H9 (cell line): Measurements from ENCODE around the gene ADAMTSL3. TPM values are rescaled to one million over a fixed set of nuclear protein-coding genes. Genes with fewer than 3 reads are reported as not detected.

Source experiments
- DNase-seq: peaks from one replicate; pipeline ENCODE4 v3.0.0-alpha.2; 2017
- H2AFZ ChIP-seq: one replicate; pipeline ENCODE4 v1.6.1; 2013; ENCODE audit warnings: mild to moderate bottlenecking, low read length, control low read depth, moderate library complexity
- H2AK5ac ChIP-seq: 2 replicates; pipeline ENCODE4 v1.6.1; 2013; ENCODE audit warnings: low read length, control low read depth, mixed read lengths; ENCODE audit not compliant: insufficient read length
- H2BK120ac ChIP-seq: one replicate; pipeline ENCODE4 v1.6.1; 2013; ENCODE audit warnings: low read depth, mild to moderate bottlenecking, low read length, control low read depth, inconsistent platforms; ENCODE audit not compliant: poor library complexity, severe bottlenecking
- H2BK12ac ChIP-seq: 2 replicates; pipeline ENCODE4 v1.6.1; 2013; ENCODE audit warnings: low read length, control low read depth, mixed read lengths, low read depth; ENCODE audit not compliant: insufficient read length
- H2BK15ac ChIP-seq: 2 replicates; pipeline ENCODE4 v1.6.1; 2013; ENCODE audit warnings: low read depth, low read length, control low read depth
- H2BK20ac ChIP-seq: one replicate; pipeline ENCODE4 v1.6.1; 2013; ENCODE audit warnings: low read depth, mild to moderate bottlenecking, low read length, control low read depth, inconsistent platforms; ENCODE audit not compliant: poor library complexity, severe bottlenecking
- H2BK5ac ChIP-seq: 2 replicates; pipeline ENCODE4 v1.6.1; 2013; ENCODE audit warnings: low read length, control low read depth, mixed read lengths; ENCODE audit not compliant: insufficient read length
- H3K14ac ChIP-seq: 2 replicates; pipeline ENCODE4 v1.6.1; 2013; ENCODE audit warnings: low read length, control low read depth; ENCODE audit not compliant: insufficient read depth
- H3K18ac ChIP-seq: 2 replicates; pipeline ENCODE4 v1.6.1; 2013; ENCODE audit warnings: low read depth, mild to moderate bottlenecking, mixed read lengths, low read length, control low read depth; ENCODE audit not compliant: insufficient read length
- H3K23ac ChIP-seq: 2 replicates; pipeline ENCODE4 v1.6.1; 2013; ENCODE audit warnings: low read length, control low read depth, mixed read lengths, low read depth; ENCODE audit not compliant: insufficient read length
- H3K23me2 ChIP-seq: 2 replicates; pipeline ENCODE4 v1.6.1; 2013; ENCODE audit warnings: low read depth, mild to moderate bottlenecking, mixed read lengths, low read length, control low read depth; ENCODE audit not compliant: insufficient read length, poor library complexity, severe bottlenecking
- H3K27ac ChIP-seq: 2 replicates; pipeline ENCODE4 v1.5.1; 2013; ENCODE audit warnings: low read length, control low read depth, mixed read lengths, low read depth; ENCODE audit not compliant: insufficient read length
- H3K27me3 ChIP-seq: 2 replicates; pipeline ENCODE4 v1.6.1; 2013; ENCODE audit warnings: low read length, control low read depth, inconsistent platforms; ENCODE audit not compliant: insufficient read depth
- H3K4ac ChIP-seq: 2 replicates; pipeline ENCODE4 v1.6.1; 2013; ENCODE audit warnings: low read depth, mild to moderate bottlenecking, control low read depth, inconsistent platforms, low read length, moderate library complexity
- H3K4me1 ChIP-seq: 2 replicates; pipeline ENCODE4 v1.6.1; 2013; ENCODE audit warnings: low read length, control low read depth, inconsistent platforms; ENCODE audit not compliant: insufficient read depth
- H3K4me2 ChIP-seq: 2 replicates; pipeline ENCODE4 v1.6.1; 2013; ENCODE audit warnings: low read length, control low read depth, mixed read lengths; ENCODE audit not compliant: insufficient read length, insufficient read depth
- H3K56ac ChIP-seq: 2 replicates; pipeline ENCODE4 v1.6.1; 2013; ENCODE audit warnings: low read depth, mild to moderate bottlenecking, mixed read lengths, low read length, control low read depth; ENCODE audit not compliant: insufficient read length
- H3K79me1 ChIP-seq: 2 replicates; pipeline ENCODE4 v1.6.1; 2013; ENCODE audit warnings: low read depth, mild to moderate bottlenecking, moderate library complexity, low read length, control low read depth, inconsistent platforms; ENCODE audit not compliant: insufficient read depth, poor library complexity, severe bottlenecking
- H3K79me2 ChIP-seq: 2 replicates; pipeline ENCODE4 v1.6.1; 2013; ENCODE audit warnings: low read length, control low read depth, inconsistent platforms; ENCODE audit not compliant: insufficient read depth
- H3K9ac ChIP-seq: 2 replicates; pipeline ENCODE4 v1.6.1; 2013; ENCODE audit warnings: low read length, control low read depth, mixed read lengths; ENCODE audit not compliant: insufficient read length; ENCODE audit errors: extremely low read depth
- H3K9me3 ChIP-seq: one replicate; pipeline ENCODE4 v1.6.1; 2013; ENCODE audit warnings: low read depth, low read length, inconsistent platforms; ENCODE audit not compliant: control insufficient read depth
- H3T11ph ChIP-seq: one replicate; pipeline ENCODE4 v1.6.1; 2013; ENCODE audit warnings: mild to moderate bottlenecking, low read length, control low read depth, inconsistent platforms
- H4K20me1 ChIP-seq: one replicate; pipeline ENCODE4 v1.6.1; 2013; ENCODE audit not compliant: control insufficient read depth, insufficient read length, insufficient read depth
- H4K5ac ChIP-seq: 2 replicates; pipeline ENCODE4 v1.6.1; 2013; ENCODE audit warnings: low read depth, mild to moderate bottlenecking, mixed read lengths, low read length, control low read depth; ENCODE audit not compliant: insufficient read length
- H4K8ac ChIP-seq: replicated peaks from 2 replicates; pipeline ENCODE4 v1.6.1; 2013; ENCODE audit warnings: low read length, control low read depth, mixed read lengths, low read depth; ENCODE audit not compliant: insufficient read length
- H4K91ac ChIP-seq: 2 replicates; pipeline ENCODE4 v1.6.1; 2013; ENCODE audit warnings: low read depth, mild to moderate bottlenecking, moderate library complexity, mixed read lengths, low read length, control low read depth; ENCODE audit not compliant: insufficient read length
- H3K27ac Mint-ChIP-seq, 3 experiments: 2 replicates in 2 of 3; 3 replicates in 1 of 3; pipeline ENCODE4 v1.8.0; 2020 to 2021; ENCODE audit warnings: mixed read lengths in 3 of 3, mild to moderate bottlenecking in 1 of 3, moderate library complexity in 1 of 3
- H3K27me3 Mint-ChIP-seq: 2 replicates; pipeline ENCODE4 v1.8.0; 2021; ENCODE audit warnings: low read depth, mild to moderate bottlenecking, moderate library complexity, mixed read lengths
- H3K36me3 Mint-ChIP-seq, 3 experiments: 2 replicates in 2 of 3; 3 replicates in 1 of 3; pipeline ENCODE4 v1.8.0; 2020 to 2021; ENCODE audit warnings: low read depth in 3 of 3, mixed read lengths in 3 of 3; ENCODE audit not compliant: insufficient read depth in 1 of 3
- H3K4me1 Mint-ChIP-seq, 2 experiments: 2 replicates each; pipeline ENCODE4 v1.8.0; 2020; ENCODE audit warnings: mixed read lengths in 2 of 2
- H3K4me3 Mint-ChIP-seq, 2 experiments: 2 replicates in 1 of 2; 3 replicates in 1 of 2; pipeline ENCODE4 v1.8.0; 2020 to 2021; ENCODE audit warnings: mild to moderate bottlenecking in 2 of 2, mixed read lengths in 2 of 2, moderate library complexity in 1 of 2
- H3K9me3 Mint-ChIP-seq, 2 experiments: 2 replicates in 1 of 2; 3 replicates in 1 of 2; pipeline ENCODE4 v1.8.0; 2020; ENCODE audit warnings: mild to moderate bottlenecking in 2 of 2, mixed read lengths in 2 of 2, moderate library complexity in 1 of 2
- WGBS: extraction: QIAGEN DNeasy Blood & Tissue Kit; methylation state at CpG from one replicate; pipeline ENCODE4 v1.1.7; 2013; ENCODE audit warnings: missing lambda C conversion rate, low lambda C conversion rate, mixed read lengths; ENCODE audit not compliant: insufficient read length; ENCODE audit errors: extremely low coverage; 5-methylcytosine and 5-hydroxymethylcytosine counted together
- total RNA-seq: library from RNA; stranded (reverse); gene quantifications from 2 replicates; pipeline ENCODE4 v1.2.1, GENCODE V29; 2021
- TF ChIP-seq, protein P1 (sequence below): fragments of 200-600 bp; sonication (generic); conservative IDR thresholded peaks from 3 replicates; pipeline ENCODE4 v1.8.0; 2021; ENCODE audit warnings: antibody characterized with exemption, mild to moderate bottlenecking

The ADAMTSL3 gene
- total RNA-seq, 1 experiment from 2014 or later = 0.39 TPM

DNA sequence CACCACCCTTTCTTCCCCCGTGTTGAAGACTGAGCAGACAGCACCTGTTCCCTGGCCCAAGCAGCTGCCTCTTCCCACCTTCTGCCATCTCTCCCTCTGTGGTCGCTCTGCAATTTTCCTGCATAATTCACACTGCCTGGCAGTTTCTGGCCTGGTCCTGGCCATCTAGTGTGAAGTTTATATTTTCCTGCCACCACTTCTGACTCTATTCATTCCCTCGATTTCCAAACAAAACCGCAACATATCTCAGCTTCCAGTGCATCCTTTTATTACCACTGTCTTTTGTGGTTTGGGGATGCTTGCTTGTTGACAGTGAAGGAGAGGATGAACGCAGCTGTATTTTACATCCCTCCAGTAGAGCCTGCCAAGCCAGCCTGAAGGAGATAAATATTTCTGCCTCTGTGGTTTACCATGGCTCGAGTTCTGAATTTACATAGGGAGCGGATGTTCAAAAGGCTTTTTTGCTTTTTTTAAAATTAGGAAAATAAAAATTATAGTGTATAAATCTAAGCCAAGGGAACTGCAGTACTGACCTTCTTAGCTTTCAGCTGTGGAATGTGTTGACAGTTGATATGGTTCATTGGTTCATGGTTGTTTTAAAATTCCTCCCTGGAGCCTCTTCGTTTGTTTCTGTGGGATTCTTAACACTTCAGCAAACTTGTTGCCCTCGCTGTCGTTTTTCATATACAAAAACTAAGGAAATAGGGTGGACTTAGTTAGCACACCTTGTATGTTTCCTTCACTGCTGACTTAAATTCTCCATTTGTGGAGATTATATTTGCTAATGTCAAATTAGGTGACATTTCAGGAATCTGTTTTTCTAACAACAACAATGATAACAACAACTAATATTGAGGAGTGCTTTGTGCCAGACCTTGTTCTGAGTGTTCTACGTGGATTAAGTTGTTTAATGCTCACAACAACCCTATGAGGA is 250.5 kb downstream of the ADAMTSL3 start:
- H3K79me2 ChIP-seq = no peaks in the 10 kb centered on the region
- no peak overlapping the region for H2BK12ac ChIP-seq
- H4K5ac ChIP-seq = no peak overlapping the region
- H3K4me2 ChIP-seq = no peak overlapping the region
- H3K23ac ChIP-seq = no peak overlapping the region
- no peak overlapping the region; a peak in 2 of 7 replicates for H3K27ac Mint-ChIP-seq
- no peak overlapping the region for H4K8ac ChIP-seq
- no peaks in the 10 kb centered on the region for H3K23me2 ChIP-seq
- H3K18ac ChIP-seq = no peak overlapping the region
- H3K4ac ChIP-seq = no peak overlapping the region
- H2BK120ac ChIP-seq = no peak overlapping the region
- no peak overlapping the region for H3T11ph ChIP-seq
- no peak overlapping the region for H3K27ac ChIP-seq
- H2BK20ac ChIP-seq = no peak overlapping the region
- H3K27me3 ChIP-seq = no peaks in the 10 kb centered on the region
- H3K4me1 Mint-ChIP-seq = peaks cover 0 to 3% of the 10 kb centered on the region in 2 experiments; a peak in 1 of 4 replicates
- H3K4me1 ChIP-seq = no peaks in the 10 kb centered on the region
- no peak overlapping the region for H3K56ac ChIP-seq
- no peak overlapping the region for H3K9ac ChIP-seq
- DNase-seq = no peak
- no peak overlapping the region for H3K4me3 Mint-ChIP-seq
- no peak overlapping the region for H2BK15ac ChIP-seq
- no peak overlapping the region for H2AK5ac ChIP-seq
- no peaks in the 10 kb centered on the region; a peak in 2 of 5 replicates for H3K9me3 Mint-ChIP-seq
- no peak overlapping the region for H4K91ac ChIP-seq
- no peaks in the 10 kb centered on the region for H4K20me1 ChIP-seq
- H3K79me1 ChIP-seq = no peaks in the 10 kb centered on the region
- no peaks in the 10 kb centered on the region for H3K9me3 ChIP-seq
- TF ChIP-seq, protein P1, sequence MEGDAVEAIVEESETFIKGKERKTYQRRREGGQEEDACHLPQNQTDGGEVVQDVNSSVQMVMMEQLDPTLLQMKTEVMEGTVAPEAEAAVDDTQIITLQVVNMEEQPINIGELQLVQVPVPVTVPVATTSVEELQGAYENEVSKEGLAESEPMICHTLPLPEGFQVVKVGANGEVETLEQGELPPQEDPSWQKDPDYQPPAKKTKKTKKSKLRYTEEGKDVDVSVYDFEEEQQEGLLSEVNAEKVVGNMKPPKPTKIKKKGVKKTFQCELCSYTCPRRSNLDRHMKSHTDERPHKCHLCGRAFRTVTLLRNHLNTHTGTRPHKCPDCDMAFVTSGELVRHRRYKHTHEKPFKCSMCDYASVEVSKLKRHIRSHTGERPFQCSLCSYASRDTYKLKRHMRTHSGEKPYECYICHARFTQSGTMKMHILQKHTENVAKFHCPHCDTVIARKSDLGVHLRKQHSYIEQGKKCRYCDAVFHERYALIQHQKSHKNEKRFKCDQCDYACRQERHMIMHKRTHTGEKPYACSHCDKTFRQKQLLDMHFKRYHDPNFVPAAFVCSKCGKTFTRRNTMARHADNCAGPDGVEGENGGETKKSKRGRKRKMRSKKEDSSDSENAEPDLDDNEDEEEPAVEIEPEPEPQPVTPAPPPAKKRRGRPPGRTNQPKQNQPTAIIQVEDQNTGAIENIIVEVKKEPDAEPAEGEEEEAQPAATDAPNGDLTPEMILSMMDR = no peak
- H2BK5ac ChIP-seq = no peak overlapping the region
- H3K27me3 Mint-ChIP-seq = peaks cover 2% of the 10 kb centered on the region
- H3K36me3 Mint-ChIP-seq = no peaks in the 10 kb centered on the region
- no peak overlapping the region for H2AFZ ChIP-seq
- WGBS = no CpG with 5 or more reads among the region's 11 CpGs
- no peak overlapping the region for H3K14ac ChIP-seq
